IPS-18a (cell line): Measurements from ENCODE around the gene SMIM38.
"Not testable (repeated sequence)": the region's sequence is repeated elsewhere in the genome, so short reads cannot be mapped to it uniquely, and the experiment has no call there.

Experiments used
- H3K27ac ChIP-seq: one replicate; pipeline ENCODE4 v1.5.1; 2013; ENCODE audit warnings: low read length
- H3K27me3 ChIP-seq: one replicate; pipeline ENCODE4 v1.6.1; 2013; ENCODE audit warnings: mild to moderate bottlenecking, low read length; ENCODE audit not compliant: control insufficient read depth, insufficient read depth
- H3K36me3 ChIP-seq: one replicate; pipeline ENCODE4 v1.6.1; 2013; ENCODE audit warnings: low read depth, low read length; ENCODE audit not compliant: control insufficient read depth
- H3K4me1 ChIP-seq: one replicate; pipeline ENCODE4 v1.6.1; 2013; ENCODE audit warnings: low read depth, low read length; ENCODE audit not compliant: control insufficient read depth
- H3K4me3 ChIP-seq: one replicate; pipeline ENCODE4 v1.5.1; 2013; ENCODE audit warnings: low read length
- H3K9ac ChIP-seq: one replicate; pipeline ENCODE4 v1.6.1; 2013; ENCODE audit warnings: mild to moderate bottlenecking, low read length, moderate library complexity
- H3K9me3 ChIP-seq: one replicate; pipeline ENCODE4 v1.6.1; 2013; ENCODE audit warnings: low read depth, low read length; ENCODE audit not compliant: control insufficient read depth

SMIM38 gene

GRCh38 chr11:69144316-69145049, 11.3 kb upstream of the SMIM38 start:
- Histone ChIP-seq H3K36me3 (no peaks in the 10 kb centered on the region), H3K27ac (no peak overlapping the region), H3K9ac (no peak overlapping the region), H3K9me3 (no peaks in the 10 kb centered on the region), H3K4me3 (no peak overlapping the region), H3K4me1 (no peaks in the 10 kb centered on the region), H3K27me3 (no peaks in the 10 kb centered on the region)

GRCh38 chr11:69145050-69145380, 10.7 kb upstream of the SMIM38 start:
- Histone ChIP-seq H3K4me3 (no peak overlapping the region), H3K4me1 (no peaks in the 10 kb centered on the region), H3K9ac (no peak overlapping the region), H3K36me3 (no peaks in the 10 kb centered on the region), H3K27me3 (no peaks in the 10 kb centered on the region), H3K9me3 (no peaks in the 10 kb centered on the region), H3K27ac (no peak overlapping the region)

DNA sequence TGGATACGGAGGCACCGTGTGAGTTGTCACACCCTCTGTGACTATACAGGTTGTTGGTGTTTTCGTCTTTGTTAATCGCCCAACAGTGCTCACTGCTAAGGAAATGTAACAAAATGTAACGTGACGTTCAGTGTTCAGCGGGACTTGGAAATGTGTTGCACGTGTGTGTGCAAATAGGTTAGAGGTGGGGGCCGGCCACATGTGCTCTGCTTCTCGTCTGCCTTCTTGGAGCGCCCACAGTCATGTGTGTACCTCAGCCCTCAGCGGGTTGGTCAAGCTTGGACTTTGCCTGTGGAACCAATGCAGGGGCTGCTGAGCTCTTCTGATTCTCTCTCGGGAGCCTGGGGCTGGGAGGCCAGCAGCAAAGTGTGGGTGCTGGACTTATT, 7.4 kb upstream of the SMIM38 start:
- no peak overlapping the region for H3K27ac ChIP-seq
- H3K27me3 ChIP-seq, result no peaks in the 10 kb centered on the region
- peaks cover 19% of the 10 kb centered on the region for H3K4me1 ChIP-seq
- no peaks in the 10 kb centered on the region for H3K9me3 ChIP-seq
- H3K36me3 ChIP-seq, result no peaks in the 10 kb centered on the region
- H3K4me3 ChIP-seq, result no peak overlapping the region
- no peak overlapping the region for H3K9ac ChIP-seq

DNA sequence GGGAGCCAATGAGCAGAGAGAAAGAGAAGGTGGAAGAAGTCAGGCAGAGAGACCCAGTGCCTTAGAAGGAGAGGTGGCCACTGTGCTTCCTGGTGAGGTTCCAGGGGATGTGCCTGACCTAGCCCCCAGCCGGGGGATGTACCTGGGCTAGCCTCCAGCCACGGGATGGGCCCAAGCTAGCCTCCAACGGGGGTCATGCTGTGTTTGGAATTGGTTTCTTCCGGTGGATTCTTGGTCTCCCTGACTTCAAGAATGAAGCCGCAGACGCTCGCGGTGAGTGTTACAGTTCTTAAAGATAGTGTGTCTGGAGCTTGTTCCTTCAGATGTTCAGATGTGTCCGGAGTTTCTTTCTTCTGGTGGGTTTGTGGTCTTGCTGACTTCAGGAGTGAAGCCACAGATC, 6.9 kb upstream of the SMIM38 start:
- no peaks in the 10 kb centered on the region for H3K36me3 ChIP-seq
- H3K4me3 ChIP-seq, result no peak overlapping the region
- no peaks in the 10 kb centered on the region for H3K27me3 ChIP-seq
- H3K9me3 ChIP-seq, result no peaks in the 10 kb centered on the region
- peaks cover 19% of the 10 kb centered on the region for H3K4me1 ChIP-seq
- H3K27ac ChIP-seq, result no peak overlapping the region
- H3K9ac ChIP-seq, result no peak overlapping the region

DNA sequence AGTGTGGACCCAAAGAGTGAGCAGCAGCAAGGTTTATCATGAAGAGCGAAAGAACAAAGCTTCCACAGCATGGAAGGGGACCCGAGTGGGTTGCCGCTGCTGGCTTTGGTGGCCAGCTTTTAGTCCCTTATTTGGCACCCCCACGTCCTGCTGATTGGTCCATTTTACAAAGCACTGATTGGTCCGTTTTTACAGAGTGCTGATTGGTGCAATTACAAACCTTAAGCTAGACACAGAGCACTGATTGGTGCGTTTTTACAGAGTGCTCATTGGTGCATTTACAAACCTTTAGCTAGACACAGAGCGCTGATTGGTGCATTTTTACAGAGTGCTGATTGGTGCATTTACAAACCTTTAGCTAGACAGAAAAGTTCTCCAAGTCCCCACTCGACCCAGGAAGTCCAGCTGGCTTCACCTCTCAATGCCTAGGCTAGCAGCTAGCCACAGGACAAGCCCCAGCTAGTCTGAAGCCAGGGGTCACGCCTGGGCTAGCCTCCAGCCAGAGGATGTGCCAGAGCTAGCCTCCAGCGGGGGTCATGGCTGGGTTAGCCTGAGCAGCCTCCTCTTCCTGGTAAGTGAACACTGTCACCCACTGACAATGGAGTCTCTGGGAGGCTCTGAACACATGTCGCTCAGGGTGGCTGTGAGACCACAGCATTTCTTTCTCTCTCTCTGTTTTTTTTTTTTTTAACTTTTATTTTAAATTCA, 6.2 kb upstream of the SMIM38 start:
- H3K9ac ChIP-seq, H3K27ac ChIP-seq, H3K4me3 ChIP-seq, H3K27me3 ChIP-seq, H3K36me3 ChIP-seq, H3K9me3 ChIP-seq: not testable (repeated sequence)
- peaks cover 19% of the 10 kb centered on the region for H3K4me1 ChIP-seq

GRCh38 chr11:69150175-69150574, 5.6 kb upstream of the SMIM38 start:
- Histone ChIP-seq H3K9me3 (no peaks in the 10 kb centered on the region), H3K27me3 (no peaks in the 10 kb centered on the region), H3K4me1 (peaks cover 19% of the 10 kb centered on the region), H3K9ac (no peak overlapping the region), H3K4me3 (no peak overlapping the region), H3K36me3 (no peaks in the 10 kb centered on the region), H3K27ac (no peak overlapping the region)

GRCh38 chr11:69151836-69152235, 3.9 kb upstream of the SMIM38 start:
- no peaks in the 10 kb centered on the region for H3K27me3 ChIP-seq
- peaks cover 19% of the 10 kb centered on the region for H3K4me1 ChIP-seq
- no peak overlapping the region for H3K9ac ChIP-seq
- H3K4me3 ChIP-seq, result no peak overlapping the region
- no peaks in the 10 kb centered on the region for H3K36me3 ChIP-seq
- H3K9me3 ChIP-seq, result no peaks in the 10 kb centered on the region
- H3K27ac ChIP-seq, result no peak overlapping the region

GRCh38 chr11:69152733-69153421, 2.9 kb upstream of the SMIM38 start:
- no peak overlapping the region for H3K9ac ChIP-seq
- H3K4me1 ChIP-seq, result peaks cover 19% of the 10 kb centered on the region
- no peaks in the 10 kb centered on the region for H3K27me3 ChIP-seq
- no peaks in the 10 kb centered on the region for H3K36me3 ChIP-seq
- H3K27ac ChIP-seq, result no peak overlapping the region
- H3K4me3 ChIP-seq, result no peak overlapping the region
- H3K9me3 ChIP-seq, result no peaks in the 10 kb centered on the region

DNA sequence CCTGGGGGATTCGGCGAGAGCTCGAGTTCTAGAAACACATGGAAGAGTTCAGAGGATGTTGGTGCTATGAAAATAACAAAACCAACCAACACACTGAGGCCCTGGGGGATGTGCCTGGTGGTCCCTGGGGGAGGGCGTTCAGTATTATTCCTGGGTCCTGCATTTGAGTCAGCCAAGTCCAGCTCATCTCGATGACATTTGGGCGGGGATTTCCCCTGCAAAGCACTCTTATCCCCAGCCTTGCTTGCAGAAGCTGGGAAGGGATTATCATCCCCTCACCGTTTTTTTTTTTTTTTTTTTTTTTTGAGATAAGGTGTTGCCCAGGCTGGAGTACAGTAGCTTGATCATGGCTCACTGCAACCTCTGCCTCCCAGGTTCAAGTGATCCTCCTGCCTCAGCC, 2.1 kb upstream of the SMIM38 start:
- peaks cover 19% of the 10 kb centered on the region for H3K4me1 ChIP-seq
- no peaks in the 10 kb centered on the region for H3K36me3 ChIP-seq

DNA sequence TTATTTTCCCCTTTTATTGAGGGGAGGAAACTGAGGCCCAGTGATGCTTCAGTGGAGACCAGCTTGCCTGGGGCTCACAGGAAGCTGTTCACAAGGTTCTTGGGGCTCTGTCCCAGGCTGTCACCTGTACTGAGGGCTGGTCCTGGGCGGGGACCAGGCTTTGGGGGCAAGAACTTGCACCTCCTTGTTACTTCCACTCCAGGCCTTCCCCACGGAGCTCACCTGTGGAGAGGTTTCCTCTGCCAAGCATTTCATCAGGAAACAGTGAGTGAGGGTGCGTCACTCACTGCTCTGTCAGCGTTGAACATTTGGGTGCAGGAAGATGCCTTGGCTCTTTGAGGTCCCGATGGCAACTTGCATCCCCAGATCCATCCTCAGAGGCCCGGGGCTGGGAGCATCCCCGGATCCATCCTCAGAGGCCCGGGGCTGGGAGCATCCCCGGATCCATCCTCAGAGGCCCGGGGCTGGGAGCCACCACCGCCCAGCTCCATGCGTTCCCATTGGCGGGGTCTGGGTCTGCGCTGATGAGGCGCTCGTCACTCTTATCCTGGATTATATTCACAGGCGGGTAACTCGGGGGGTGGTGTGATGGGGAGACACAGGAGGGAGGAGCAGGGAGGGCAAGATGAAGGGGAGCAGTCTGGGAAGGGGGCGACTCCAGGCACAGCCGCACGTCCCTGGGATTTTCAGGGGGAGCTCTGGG, 1.4 kb upstream of the SMIM38 start:
- Histone ChIP-seq H3K4me3 (no peak overlapping the region), H3K9me3 (no peaks in the 10 kb centered on the region), H3K27ac (no peak overlapping the region), H3K9ac (no peak overlapping the region), H3K4me1 (peaks cover 19% of the 10 kb centered on the region), H3K36me3 (no peaks in the 10 kb centered on the region), H3K27me3 (no peaks in the 10 kb centered on the region)

More for the DNA sequence above, 2.1 kb upstream of the SMIM38 start:
- Histone ChIP-seq H3K27me3 (no peaks in the 10 kb centered on the region), H3K4me3 (no peak overlapping the region), H3K9ac (no peak overlapping the region), H3K27ac (no peak overlapping the region), H3K9me3 (no peaks in the 10 kb centered on the region)

GRCh38 chr11:69154938-69155301, 815 bp upstream of the SMIM38 start:
- no peak overlapping the region for H3K27ac ChIP-seq
- H3K9me3 ChIP-seq, result no peaks in the 10 kb centered on the region
- no peaks in the 10 kb centered on the region for H3K36me3 ChIP-seq
- H3K4me1 ChIP-seq, result peaks cover 19% of the 10 kb centered on the region
- no peaks in the 10 kb centered on the region for H3K27me3 ChIP-seq
- no peak overlapping the region for H3K9ac ChIP-seq
- no peak overlapping the region for H3K4me3 ChIP-seq
